Stimulated activated naive CD4-positive, alpha-beta T cell (primary cell): Measurements from ENCODE around the gene KLHL41.
"Not testable (repeated sequence)": the region's sequence is repeated elsewhere in the genome, so short reads cannot be mapped to it uniquely, and the experiment has no call there.

Experiments
- DNase-seq, 6 experiments: peaks; one replicate each; lab custom pipeline; 2025; lab: John Stamatoyannopoulos, UW

Gene KLHL41

DNA sequence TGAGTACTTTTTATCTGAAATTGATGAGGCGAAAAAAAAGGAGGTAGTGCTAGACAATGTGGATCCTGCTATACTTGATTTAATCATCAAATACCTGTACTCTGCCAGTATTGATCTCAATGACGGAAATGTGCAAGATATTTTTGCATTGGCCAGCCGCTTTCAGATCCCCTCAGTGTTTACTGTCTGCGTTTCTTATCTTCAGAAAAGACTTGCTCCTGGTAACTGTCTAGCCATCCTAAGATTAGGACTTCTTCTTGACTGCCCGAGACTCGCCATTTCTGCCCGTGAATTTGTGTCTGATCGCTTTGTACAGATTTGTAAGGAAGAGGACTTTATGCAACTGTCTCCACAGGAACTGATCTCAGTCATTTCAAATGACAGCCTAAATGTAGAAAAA is 453 bp downstream of the KLHL41 start:
- no peak for DNase-seq

DNA sequence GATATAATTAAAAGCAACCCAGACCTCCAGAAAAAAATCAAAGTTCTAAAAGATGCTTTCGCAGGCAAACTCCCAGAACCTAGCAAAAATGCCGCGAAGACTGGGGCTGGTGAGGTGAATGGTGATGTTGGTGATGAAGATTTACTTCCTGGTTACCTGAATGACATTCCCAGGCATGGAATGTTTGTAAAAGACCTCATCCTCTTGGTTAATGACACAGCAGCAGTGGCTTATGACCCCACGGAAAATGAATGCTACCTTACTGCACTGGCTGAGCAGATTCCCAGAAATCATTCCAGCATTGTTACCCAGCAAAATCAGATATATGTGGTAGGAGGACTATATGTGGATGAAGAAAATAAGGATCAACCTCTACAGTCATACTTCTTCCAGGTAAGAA is 994 bp downstream of the KLHL41 start:
- DNase-seq: no peak

DNA sequence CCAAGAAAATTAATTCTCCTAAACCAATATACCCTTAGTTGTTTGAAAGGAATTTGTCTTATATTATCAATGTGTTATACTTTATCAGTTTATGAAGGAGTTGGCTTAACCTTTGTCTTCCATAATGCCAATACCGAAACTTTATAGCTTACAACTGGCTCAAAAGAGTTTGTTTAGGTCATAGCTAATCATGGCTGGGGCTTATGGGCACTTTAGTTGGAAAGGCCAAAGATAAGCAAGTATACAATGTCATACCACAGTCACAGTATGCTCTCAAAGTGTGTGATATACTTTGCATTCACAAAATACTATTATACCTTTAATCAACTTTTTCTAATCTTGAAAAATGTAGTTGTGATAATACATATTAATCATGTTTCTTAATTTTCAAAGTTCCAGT is 2.3 kb downstream of the KLHL41 start:
- DNase-seq: no peak

DNA sequence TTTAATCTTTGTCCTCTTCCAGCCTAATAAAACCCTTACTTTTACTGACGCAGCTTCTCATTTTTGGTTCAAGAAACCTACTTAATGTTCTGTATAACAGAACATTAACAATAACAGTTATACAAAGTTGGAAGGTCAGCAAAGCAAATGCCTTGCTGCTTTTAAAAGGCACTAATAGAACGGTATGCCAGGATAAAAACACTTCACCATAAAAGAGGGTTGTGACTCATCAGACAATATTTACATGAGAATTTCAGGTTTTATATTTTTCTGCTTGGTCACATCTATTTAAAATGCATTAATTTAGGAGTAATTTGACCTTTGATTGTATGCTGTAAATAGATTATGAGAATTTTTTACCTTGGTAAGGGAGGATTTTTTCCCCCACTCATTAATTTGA is 3.0 kb downstream of the KLHL41 start:
- no peak for DNase-seq

DNA sequence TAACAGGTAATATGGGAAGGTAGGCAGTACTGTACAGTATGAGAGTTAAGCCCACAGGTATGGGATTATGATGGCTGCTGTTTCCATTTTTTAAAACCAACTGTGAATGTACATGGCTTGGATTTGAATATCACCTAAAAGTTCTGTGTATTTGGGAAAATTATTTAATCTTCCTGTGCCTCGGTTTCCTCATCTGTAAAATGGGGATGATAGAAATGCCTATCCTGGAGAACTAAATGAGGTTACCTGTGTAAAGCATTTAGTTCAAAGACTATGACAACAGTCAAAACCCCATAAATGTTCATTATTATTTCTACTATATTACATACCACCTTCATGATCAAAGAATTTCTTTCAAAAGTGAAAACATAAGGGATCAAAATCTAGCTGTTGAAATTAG is 3.6 kb downstream of the KLHL41 start:
- no peak for DNase-seq

DNA sequence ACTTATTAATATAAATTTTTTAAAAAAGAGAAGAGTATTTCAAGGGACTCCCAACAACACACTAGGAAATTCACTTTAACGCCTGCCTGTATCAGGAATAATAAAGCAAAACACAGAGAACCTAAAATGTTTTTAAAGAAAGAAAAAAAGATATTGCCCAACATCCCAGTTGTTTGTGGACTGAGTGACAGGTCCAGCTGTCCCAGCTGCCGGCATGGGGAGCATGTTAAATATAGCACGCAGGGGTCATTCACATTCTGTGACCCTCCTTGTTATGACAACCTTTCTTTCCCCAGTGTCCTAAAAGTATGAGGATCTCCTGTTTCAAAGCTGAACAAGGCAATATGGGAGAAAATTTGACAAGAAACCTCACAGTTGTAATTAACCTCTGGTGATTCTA is 4.4 kb downstream of the KLHL41 start:
- DNase-seq: no peak

DNA sequence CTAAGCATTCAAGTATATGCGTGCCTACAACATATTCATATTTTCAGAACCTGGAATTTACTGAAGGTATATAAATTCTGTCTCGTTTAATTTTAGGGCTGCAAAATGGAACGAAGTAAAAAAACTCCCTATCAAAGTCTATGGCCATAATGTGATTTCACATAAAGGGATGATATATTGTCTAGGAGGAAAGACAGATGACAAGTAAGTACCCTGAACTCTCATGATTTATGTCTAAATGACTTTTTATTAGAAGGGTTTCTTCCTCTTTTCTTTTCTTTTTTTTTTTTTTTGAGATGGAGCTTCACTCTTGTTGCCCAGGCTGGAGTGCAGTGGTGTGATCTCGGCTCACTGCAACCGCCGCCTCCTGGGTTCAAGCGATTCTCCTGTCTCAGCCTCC is 5.3 kb downstream of the KLHL41 start:
- DNase-seq: not testable (repeated sequence)

DNA sequence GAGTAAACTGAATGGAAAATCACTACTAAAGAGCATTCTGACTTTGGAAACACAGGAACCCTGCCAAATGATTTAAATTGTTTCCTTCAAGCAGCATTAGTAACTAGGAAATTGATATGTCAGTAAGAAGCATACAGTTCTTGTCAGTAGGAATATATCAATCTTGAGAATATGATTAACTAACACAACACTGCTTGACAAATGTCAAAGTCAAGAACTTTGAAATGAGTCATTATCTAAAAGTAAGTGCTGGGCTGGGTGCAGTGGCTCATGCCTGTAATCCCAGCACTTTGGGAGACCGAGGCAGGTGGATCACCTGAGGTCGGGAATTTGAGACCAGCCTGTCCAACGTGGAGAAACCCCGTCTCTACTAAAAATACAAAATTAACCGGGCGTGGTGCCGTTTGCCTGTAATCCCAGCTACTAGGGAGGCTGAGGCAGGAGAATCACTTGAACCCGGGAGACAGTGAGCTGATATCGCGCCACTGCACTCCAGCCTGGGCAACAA is 7.0 kb downstream of the KLHL41 start:
- DNase-seq: not testable (repeated sequence)

DNA sequence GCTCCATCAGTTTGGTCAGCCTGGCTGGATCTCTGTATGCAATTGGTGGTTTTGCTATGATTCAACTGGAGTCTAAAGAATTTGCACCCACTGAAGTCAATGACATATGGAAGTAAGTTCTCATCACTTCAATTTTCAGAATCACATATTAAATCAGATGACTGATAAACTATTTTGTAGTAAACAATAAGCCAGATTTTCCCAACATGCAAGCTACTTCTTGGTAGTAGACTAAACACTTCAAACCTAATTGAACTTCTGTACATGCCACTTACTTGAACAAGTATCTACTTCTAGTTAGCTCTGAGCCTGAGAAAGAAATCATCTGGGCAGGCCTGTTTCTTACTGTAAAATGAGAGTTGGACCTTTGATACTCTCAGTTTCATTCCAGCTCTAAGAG is 11.4 kb downstream of the KLHL41 start:
- no peak for DNase-seq

DNA sequence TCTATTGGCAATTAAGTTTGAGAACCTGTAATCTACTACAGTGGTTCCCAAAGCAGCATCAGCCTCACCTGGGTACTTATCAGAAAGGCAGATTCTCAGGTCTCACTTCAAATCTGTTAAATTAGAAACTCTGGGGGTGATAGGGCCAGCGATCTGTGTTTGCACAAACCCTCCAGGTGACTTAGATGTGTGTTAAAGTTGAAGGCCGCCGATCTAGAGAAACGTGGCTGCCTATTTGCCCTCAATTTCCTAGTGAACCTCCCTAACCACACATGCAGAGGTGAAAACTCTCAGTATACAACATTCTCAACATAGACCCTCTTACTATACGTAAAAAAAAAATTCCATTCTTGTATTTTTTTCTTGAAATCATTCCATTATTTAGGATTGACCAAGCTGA is 14.2 kb downstream of the KLHL41 start:
- DNase-seq: no peak

DNA sequence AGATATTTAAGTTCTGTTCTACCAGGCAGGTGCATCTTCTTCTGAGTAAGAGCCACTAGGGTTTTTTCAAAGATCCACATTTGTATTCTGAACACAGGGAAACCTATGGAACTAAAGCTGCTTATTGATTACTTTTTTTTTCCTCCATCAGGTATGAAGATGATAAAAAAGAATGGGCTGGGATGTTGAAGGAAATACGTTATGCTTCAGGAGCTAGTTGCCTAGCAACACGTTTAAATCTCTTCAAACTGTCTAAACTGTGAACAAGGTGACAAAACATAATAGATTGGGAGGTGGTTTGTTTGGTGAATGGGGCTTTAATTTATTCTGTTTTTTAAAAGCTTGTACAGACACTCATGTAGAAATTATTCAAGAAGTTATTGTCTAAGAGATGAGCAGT is 15.9 kb downstream of the KLHL41 start:
- DNase-seq: no peak

DNA sequence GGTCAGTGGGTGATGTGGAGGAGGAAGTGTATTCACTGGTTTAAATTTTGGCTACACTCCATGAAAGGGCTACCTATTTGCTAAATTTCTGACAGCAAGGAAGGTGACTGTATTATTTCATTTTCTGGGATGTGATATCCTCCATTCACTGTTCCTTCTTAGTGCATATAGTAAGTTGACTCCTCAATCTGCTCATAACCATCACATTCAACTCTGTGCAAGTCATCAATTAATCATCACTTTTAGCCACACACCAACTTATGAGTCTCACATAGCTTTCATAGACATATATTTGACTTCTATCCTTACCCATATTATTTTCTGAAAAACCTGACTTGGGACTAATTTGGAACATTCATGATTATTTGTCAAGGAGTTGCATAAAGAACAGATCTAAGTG is 16.9 kb downstream of the KLHL41 start:
- no peak for DNase-seq

DNA sequence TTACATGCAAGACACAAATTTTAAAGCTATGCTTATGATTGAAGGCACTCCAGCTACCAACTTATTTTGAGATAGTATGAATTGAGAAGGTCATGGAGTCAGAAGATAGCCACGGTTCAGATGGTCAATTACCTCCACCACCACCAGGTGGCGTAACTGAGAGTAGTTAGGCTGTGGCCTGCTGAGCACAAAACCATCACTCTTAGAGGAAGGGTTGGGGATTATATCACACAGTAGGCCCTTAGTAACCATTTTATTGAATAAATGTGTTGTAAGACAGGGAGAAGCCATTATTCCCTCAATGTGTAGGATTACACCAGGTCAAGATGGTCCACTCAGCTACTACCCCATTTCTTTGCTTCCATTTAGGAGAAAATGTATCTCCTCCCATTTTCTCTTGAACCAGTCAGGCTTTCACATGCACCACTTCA is 18.8 kb downstream of the KLHL41 start:
- peak; percentile 9 to 69 (median 58) for DNase-seq

DNA sequence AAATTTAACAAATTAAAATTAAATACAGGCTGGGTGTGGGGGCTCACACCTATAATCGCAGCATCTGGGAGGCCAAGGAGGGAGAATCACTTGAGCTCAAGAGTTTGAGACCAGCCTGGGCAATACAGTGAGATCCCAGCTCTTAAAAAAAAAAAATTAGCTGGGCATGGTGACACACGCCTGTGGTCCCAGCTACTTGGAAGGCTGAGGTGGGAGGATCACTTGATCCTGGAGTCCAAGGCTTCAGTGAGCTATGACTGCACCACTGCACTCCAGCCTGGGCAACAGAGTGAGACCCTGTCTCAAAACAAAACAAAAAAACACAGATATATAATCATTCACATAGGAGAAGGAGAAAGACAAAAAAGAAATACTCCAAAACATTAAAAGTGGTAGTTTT is 30.0 kb downstream of the KLHL41 start:
- not testable (repeated sequence) for DNase-seq

DNA sequence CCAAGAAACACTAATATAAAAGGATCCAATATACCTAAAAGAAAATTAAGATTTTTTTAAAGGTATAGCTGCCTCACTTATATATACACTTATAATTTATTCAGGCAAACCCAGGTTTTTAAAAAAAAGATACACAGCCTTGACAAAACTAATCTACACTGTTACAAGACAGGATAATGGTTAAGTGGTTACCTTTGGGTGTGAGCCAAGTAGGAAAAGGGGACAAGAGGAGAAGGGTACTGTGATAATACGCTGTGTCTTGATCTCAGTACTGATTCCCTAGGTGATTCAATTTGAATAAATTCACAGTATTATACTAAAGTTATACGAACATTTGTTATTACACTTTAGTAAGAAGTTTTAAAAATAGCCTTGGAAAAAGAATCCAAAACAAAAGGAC is 30.6 kb downstream of the KLHL41 start:
- DNase-seq: no peak

DNA sequence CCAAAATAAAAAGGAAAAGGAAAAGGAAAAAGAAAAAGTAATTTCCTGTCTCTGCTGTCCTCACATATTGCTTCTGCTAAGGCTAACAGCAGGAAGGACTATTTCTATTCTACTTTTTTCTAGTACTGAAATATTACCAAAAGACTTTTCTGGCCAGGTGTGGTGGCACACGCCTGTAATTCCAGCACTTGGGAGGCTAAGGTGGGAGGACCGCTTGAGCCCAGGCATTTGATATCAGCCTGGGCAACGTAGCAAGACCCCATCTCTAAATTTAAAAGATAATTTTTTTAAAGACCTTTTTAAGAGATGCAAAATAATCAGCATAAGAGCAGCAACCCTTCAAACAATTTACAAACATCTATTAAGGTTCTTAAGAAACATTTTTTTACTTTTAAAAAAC is 32.9 kb downstream of the KLHL41 start:
- no peak for DNase-seq

DNA sequence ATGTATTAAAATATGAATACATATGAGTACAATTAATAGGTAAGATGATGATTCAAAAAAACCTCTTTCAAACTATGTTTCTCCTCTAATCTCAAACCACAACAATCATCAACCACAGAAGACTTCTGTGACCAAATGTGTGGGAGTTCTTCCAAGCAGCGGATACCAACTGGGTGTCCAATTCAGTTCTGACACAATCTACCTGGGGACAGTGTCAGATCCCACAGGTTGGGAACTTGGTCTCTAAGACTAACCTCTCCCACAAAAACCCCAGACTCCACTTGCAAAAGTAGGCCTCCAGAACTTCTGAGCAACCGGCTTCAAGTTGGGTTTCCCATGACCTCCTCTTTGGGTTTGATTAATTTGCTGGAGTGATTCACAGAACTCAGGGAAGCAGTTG is 37.3 kb downstream of the KLHL41 start:
- DNase-seq: no peak

DNA sequence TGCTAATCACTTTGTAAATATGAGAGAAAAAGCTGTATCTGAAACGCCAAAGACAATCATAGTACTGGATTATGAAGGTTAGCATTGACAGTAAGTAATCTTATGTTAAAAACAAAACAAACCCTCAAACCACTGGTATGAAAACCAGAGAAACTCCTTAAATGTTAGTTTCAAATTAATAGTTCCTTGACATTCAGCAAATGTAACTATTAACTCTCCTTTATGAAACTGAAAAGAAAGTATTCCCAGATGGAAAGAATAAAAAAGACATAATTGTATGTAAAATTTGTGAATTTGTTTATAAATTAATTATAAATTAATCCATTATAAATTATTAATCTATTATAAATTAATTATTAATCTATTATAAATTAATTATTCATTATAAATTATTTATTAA is 51.9 kb downstream of the KLHL41 start:
- DNase-seq: no peak

DNA sequence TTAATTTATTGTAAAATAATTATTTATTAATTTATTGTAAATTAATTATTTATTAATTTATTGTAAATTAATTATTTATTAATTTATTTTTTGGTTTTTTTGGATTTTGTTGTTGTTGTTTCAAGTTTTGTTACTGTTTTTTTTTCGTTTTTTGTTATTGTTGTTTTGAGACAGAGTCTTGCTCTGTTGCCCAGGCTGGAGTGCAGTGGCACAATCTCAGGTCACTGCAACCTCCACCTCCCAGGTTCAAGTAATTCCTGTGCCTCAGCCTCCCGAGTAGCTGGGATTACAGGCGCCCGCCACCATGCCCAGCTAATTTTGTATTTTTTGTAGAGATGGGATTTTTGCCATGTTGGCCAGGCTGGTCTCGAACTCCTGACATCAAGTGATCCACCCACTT is 52.6 kb downstream of the KLHL41 start:
- DNase-seq: not testable (repeated sequence)

DNA sequence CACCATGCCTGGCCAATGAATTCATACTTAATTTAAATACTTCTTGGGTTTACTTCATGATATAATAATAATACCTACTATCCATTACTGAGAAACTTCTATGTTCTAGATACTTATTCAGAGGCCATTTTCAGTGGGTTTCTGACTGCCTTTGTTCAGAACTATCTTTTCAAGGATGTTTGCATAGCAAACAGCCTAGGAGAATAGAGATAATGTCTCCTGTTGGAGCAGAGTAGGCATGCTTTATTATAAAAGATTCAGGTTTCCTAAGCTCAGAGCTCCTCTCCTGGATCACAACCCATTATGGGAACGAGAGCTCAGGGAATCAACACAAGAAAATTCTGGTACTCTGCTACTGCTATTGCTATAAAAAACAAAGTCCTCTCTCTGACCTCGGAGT is 53.0 kb downstream of the KLHL41 start:
- DNase-seq: peak in 1 of 6 experiments; percentile 17

DNA sequence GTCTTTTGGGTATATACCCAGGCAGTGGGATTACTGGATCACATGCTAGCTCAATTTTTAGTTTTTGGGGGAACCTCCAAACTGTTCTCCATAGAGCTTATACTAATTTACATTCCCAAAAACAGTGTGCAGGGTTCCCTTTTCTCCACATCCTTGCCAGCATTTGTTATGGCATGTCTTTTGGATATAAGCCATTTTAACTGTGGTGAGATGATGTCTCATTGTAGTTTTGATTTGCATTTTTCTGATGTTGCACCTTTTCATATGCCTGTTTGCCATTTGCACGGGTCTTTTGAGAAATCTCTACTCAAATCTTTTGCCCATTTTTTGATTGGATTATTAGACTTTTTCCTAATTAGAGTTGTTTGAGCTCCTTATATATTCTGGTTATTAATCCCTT is 56.2 kb downstream of the KLHL41 start:
- DNase-seq: no peak

DNA sequence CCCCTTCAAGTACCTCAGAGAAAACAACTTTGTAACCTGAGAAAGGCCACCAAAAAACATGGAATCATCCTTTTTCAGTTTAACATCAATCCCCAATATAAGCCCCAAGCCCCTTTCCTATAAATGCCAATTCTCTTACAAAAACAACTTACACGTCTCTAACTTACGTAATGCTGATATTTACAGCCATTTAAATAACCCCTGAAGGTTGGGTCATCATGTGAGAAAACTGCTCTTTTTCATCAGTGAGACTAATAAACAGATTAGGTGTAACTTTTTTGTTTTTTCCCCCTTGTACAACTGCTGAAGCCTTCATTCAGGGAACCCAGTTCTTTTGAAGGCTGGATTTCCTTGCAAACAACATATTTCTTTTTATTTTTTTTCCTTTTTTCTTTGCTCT is 60.4 kb downstream of the KLHL41 start:
- DNase-seq: no peak

DNA sequence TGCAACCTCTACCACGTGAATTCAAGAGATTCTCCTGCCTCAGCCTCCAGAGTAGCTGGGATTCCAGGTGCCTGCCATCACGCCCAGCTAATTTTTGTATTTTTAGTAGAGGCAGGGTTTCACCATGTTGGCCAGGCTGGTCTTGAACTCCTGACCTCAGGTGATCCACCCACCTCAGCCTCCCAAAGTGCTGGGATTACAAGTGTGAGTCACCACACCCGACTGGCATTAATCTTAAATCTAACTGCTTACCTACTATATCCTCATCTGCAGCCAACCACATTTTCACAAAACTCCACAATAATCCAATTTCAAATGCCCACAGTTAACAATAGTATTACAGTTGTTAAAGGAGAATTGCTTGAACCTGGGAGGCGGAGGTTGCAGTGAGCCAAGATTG is 61.2 kb downstream of the KLHL41 start:
- not testable (repeated sequence) for DNase-seq

DNA sequence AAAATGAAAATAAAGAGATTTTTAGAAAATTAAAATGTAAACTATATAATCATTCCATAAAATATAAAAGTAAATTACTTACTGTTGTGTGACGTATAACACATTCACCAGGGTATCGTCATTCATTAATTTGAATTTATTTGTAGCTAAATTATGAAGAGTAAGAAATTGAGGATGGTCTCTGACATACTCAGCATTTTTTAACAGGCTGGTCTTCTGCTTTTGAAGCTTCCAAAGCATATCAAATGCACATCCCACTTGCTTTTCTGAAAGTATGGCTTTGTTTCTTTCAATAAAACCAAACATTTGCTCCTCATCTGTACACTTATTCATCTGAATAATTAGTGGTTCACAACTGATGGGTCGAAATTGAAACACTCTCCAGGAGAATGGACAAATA is 62.1 kb downstream of the KLHL41 start:
- no peak for DNase-seq

DNA sequence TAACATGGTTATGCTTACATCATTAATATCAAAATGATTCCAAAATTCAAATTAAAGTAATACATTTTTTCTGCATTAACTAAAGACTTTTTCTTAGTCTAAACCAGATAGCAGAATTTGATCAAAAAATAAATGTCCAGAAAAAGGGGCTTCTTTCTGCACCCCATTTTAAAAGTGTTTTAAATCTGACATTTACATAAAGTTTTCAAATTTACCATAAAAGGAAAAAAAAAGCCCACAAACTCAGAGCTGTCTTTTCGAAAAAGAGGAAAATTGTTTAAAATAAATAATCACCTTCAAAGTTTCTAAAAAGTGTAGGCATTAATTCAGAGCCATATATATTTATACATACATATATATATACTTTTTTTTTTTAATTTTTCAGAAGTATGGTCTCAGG is 62.7 kb downstream of the KLHL41 start:
- DNase-seq: no peak
